Ishikawa (cell line): ENCODE data around the gene CCDC9B.

Source experiments
- CEBPB ChIP-seq: IDR thresholded peaks from 2 replicates; pipeline ENCODE4 v1.6.1; 2012
- EGR1 ChIP-seq: IDR thresholded peaks from 2 replicates; pipeline ENCODE4 v1.6.1; 2012
- EP300 ChIP-seq: IDR thresholded peaks from 2 replicates; pipeline ENCODE4 v1.6.1; 2012; ENCODE audit warnings: borderline replicate concordance
- FOXM1 ChIP-seq: IDR thresholded peaks from 2 replicates; pipeline ENCODE4 v1.6.1; 2012; ENCODE audit warnings: low read depth, borderline replicate concordance
- MAX ChIP-seq: IDR thresholded peaks from 2 replicates; pipeline ENCODE4 v1.6.1; 2012
- RAD21 ChIP-seq: IDR thresholded peaks from 2 replicates; pipeline ENCODE4 v1.6.1; 2012; ENCODE audit warnings: low read depth
- REST ChIP-seq: IDR thresholded peaks from 2 replicates; pipeline ENCODE4 v1.6.1; 2012; ENCODE audit warnings: low read depth, mild to moderate bottlenecking
- TAF1 ChIP-seq: IDR thresholded peaks from 2 replicates; pipeline ENCODE4 v1.6.1; 2012; ENCODE audit warnings: low read depth, mild to moderate bottlenecking
- TCF12 ChIP-seq: IDR thresholded peaks from 2 replicates; pipeline ENCODE4 v1.6.1; 2012; ENCODE audit warnings: low read depth
- TEAD4 ChIP-seq: IDR thresholded peaks from 2 replicates; pipeline ENCODE4 v1.6.1; 2012
- USF1 ChIP-seq: IDR thresholded peaks from 2 replicates; pipeline ENCODE4 v1.6.1; 2012
- YY1 ChIP-seq: IDR thresholded peaks from 2 replicates; pipeline ENCODE4 v1.6.1; 2012; ENCODE audit warnings: low read depth

- no peak for TF ChIP-seq CEBPB
- TF ChIP-seq MAX = no peak
- TF ChIP-seq TCF12 = no peak
- no peak for TF ChIP-seq FOXM1
- TF ChIP-seq EP300 = no peak
- no peak for TF ChIP-seq RAD21
- TF ChIP-seq EGR1 = no peak
- no peak for TF ChIP-seq TAF1
- TF ChIP-seq YY1 = no peak
- TF ChIP-seq TEAD4 = no peak
- no peak for TF ChIP-seq REST
- no peak for TF ChIP-seq USF1
Observed at GRCh38 chr15:40322531-40323238, 18.1 kb downstream of the CCDC9B start.
